DND-41 (cell line): Measurements from ENCODE around the gene KIRREL3.

Source experiments
- ATAC-seq: fragments of 200-7000 bp; cut with Tn5 transposase; 3 replicates; pipeline ENCODE4 v1.9.1; 2021; ENCODE audit warnings: low read depth; ENCODE audit not compliant: insufficient read depth
- DNase-seq: peaks from one replicate; pipeline ENCODE4 v3.0.0-alpha.2; 2020
- H2AFZ ChIP-seq: 2 replicates; pipeline ENCODE4 v1.6.0; 2012; ENCODE audit warnings: low read depth, low read length
- H3K27ac ChIP-seq: 2 replicates; pipeline ENCODE4 v1.5.1; 2012; ENCODE audit warnings: low read length, inconsistent platforms
- H3K27me3 ChIP-seq: fragments of 200-600 bp; sonication (generic); 2 replicates; pipeline ENCODE4 v1.6.0; 2012; ENCODE audit warnings: low read length, mild to moderate bottlenecking, inconsistent platforms; ENCODE audit not compliant: insufficient read depth, poor library complexity
- H3K36me3 ChIP-seq: 2 replicates; pipeline ENCODE4 v1.5.1; 2012; ENCODE audit warnings: low read length, inconsistent platforms; ENCODE audit not compliant: insufficient read depth
- H3K4me1 ChIP-seq: 2 replicates; pipeline ENCODE4 v1.5.1; 2012; ENCODE audit warnings: mild to moderate bottlenecking, low read length; ENCODE audit not compliant: insufficient read depth
- H3K4me2 ChIP-seq: 2 replicates; pipeline ENCODE4 v1.6.0; 2012; ENCODE audit warnings: mild to moderate bottlenecking, moderate library complexity, low read length, inconsistent platforms; ENCODE audit not compliant: insufficient read depth
- H3K4me3 ChIP-seq, 2 experiments: fragments of 200-600 bp in 1 of 2; shearing (Covaris generic) in 1 of 2; 2 replicates each; pipeline ENCODE4 v1.5.1; 2012 to 2016; ENCODE audit warnings: inconsistent platforms in 2 of 2, low read length in 2 of 2, mild to moderate bottlenecking in 2 of 2, low read depth in 1 of 2, moderate library complexity in 1 of 2
- H3K79me2 ChIP-seq: 2 replicates; pipeline ENCODE4 v1.6.0; 2012; ENCODE audit warnings: low read length, inconsistent platforms; ENCODE audit not compliant: insufficient read depth
- H3K9ac ChIP-seq: 2 replicates; pipeline ENCODE4 v1.6.0; 2012; ENCODE audit warnings: low read depth, mild to moderate bottlenecking, inconsistent platforms, low read length, moderate library complexity
- H3K9me3 ChIP-seq: 2 replicates; pipeline ENCODE4 v1.5.1; 2012; ENCODE audit warnings: low read length, moderate library complexity, mild to moderate bottlenecking, inconsistent platforms; ENCODE audit not compliant: insufficient read depth, severe bottlenecking
- H4K20me1 ChIP-seq: 2 replicates; pipeline ENCODE4 v1.6.0; 2012; ENCODE audit warnings: low read length; ENCODE audit not compliant: insufficient read depth
- CTCF ChIP-seq: IDR thresholded peaks from 2 replicates; pipeline ENCODE4 v1.5.1; 2012; ENCODE audit warnings: borderline replicate concordance, low read length, moderate library complexity, mild to moderate bottlenecking; ENCODE audit not compliant: poor library complexity, severe bottlenecking; ENCODE audit errors: extremely low read depth
- EZH2 ChIP-seq: IDR thresholded peaks from 3 replicates; pipeline ENCODE4 v1.6.1; 2012; ENCODE audit warnings: borderline replicate concordance, low read depth, mild to moderate bottlenecking, moderate library complexity, low read length, inconsistent platforms; ENCODE audit not compliant: severe bottlenecking

The KIRREL3 gene

DNA sequence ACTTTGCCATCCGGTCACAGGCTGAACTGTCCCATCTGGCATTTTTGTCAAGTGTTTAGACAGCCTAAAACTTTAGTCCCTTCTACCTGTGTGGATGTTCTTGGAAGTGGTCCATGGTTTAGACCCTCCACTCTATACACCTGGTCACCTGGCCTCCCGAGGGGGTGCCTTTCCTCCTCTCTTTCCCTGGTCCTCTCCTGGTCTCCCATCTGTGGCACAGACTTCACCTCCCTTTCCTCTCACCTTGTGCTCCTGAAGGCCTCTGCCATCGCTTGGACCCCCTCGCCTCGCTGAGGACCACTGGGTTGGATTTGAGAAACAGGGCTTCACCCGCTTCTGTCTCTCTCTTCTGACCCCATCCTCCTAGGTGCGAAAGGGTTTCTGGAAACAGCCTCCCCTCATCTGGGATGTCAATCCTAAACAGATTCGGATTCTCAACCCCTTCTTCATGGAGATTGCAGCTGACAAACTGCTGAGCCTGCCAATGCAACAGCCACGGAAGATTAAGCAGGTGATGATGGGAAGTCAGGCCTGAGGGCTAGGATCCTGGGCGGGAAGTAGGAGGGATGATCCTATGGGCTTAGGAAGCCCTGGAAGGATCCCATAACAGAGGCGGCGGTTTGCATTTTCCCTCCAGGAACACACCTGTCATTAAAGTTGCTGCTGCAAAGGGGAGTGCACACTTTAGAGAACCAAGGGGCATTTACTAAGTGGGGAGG, 591.5 kb downstream of the KIRREL3 start:
- H3K9me3 ChIP-seq: no peaks in the 10 kb centered on the region
- no peak overlapping the region for H3K27ac ChIP-seq
- no peak for TF ChIP-seq CTCF
- no peaks in the 10 kb centered on the region for H4K20me1 ChIP-seq
- no peak overlapping the region for H3K4me3 ChIP-seq
- no peaks in the 10 kb centered on the region for H3K79me2 ChIP-seq
- no peaks in the 10 kb centered on the region for H3K4me1 ChIP-seq
- ATAC-seq (no peak), DNase-seq (no peak)
- peaks cover 47% of the 10 kb centered on the region for H3K36me3 ChIP-seq
- no peak overlapping the region for H3K4me2 ChIP-seq
- H3K9ac ChIP-seq: no peak overlapping the region
- no peak overlapping the region for H2AFZ ChIP-seq
- H3K27me3 ChIP-seq: no peaks in the 10 kb centered on the region

GRCh38 chr11:126408496-126408895, 592.1 kb downstream of the KIRREL3 start:
- Histone ChIP-seq H3K27ac (no peak overlapping the region), H3K79me2 (no peaks in the 10 kb centered on the region), H3K4me2 (no peak overlapping the region), H3K9me3 (no peaks in the 10 kb centered on the region), H4K20me1 (no peaks in the 10 kb centered on the region), H3K9ac (no peak overlapping the region), H3K36me3 (peaks cover 42% of the 10 kb centered on the region), H3K4me1 (no peaks in the 10 kb centered on the region), H3K4me3 (no peak overlapping the region), H3K27me3 (no peaks in the 10 kb centered on the region), H2AFZ (no peak overlapping the region)
- DNase-seq: no peak
- no peak for ATAC-seq
- TF ChIP-seq EZH2: no peak
- TF ChIP-seq CTCF: no peak

DNA sequence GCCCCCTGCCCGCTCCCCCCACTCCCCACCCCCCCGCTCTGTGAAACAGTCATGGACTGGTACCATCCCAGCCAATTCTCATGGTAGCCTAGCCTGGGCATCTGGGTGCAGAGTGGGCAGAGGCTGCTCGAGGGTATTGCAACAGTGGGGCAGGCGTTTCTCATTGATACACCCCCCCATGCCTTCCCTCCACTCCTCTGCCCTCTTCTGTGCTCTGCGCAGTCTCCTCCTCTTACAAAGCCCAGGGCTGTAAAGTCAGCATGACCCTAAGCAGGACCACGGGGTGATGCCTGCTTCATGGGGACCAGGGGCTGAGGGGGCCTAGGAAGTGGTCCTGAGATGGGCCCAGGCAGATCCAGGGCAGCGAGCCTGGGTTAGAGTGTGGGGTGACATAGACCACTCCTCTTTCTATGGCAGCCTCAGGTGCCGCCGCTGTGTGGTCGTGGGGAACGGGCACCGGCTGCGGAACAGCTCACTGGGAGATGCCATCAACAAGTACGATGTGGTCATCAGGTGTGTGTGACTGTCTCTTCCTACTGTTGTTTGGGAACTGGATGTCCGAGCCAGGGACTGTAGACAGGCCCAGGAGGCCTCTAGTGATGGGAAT, 592.8 kb downstream of the KIRREL3 start:
- no peaks in the 10 kb centered on the region for H3K27me3 ChIP-seq
- peaks cover 36% of the 10 kb centered on the region for H3K36me3 ChIP-seq
- H3K79me2 ChIP-seq: no peaks in the 10 kb centered on the region
- no peak overlapping the region for H3K9ac ChIP-seq
- H4K20me1 ChIP-seq: no peaks in the 10 kb centered on the region; the same call in 1 of the 2 replicates
- H3K4me3 ChIP-seq: no peak overlapping the region
- DNase-seq (no peak), ATAC-seq (no peak)
- H3K9me3 ChIP-seq: no peaks in the 10 kb centered on the region
- H2AFZ ChIP-seq: no peak overlapping the region
- no peaks in the 10 kb centered on the region for H3K4me1 ChIP-seq
- no peak overlapping the region for H3K4me2 ChIP-seq
- H3K27ac ChIP-seq: no peak overlapping the region
- no peak for TF ChIP-seq EZH2
- no peak for TF ChIP-seq CTCF
